HepG2 (cell line): ENCODE results near the gene ZIK1. TPM values are rescaled to one million over a fixed set of nuclear protein-coding genes. Genes with fewer than 3 reads are reported as not detected.

Experiments used
- FOSL2 ChIP-seq: sonication (generic); formaldehyde crosslinking; IDR thresholded peaks from 2 replicates; pipeline ENCODE4 v1.4.0; 2020; ENCODE audit warnings: missing genetic modification reagents
- HHEX ChIP-seq: IDR thresholded peaks from 2 replicates; pipeline ENCODE4 v1.6.1; 2016; ENCODE audit warnings: control low read depth
- HNF4A ChIP-seq: sonication (generic); formaldehyde crosslinking; IDR thresholded peaks from 2 replicates; pipeline ENCODE4 v1.4.0; 2020; ENCODE audit warnings: missing genetic modification reagents
- HNF4G ChIP-seq, 2 experiments: sonication (generic) in 1 of 2; formaldehyde crosslinking in 1 of 2; IDR thresholded peaks; 2 replicates each; pipeline versions ENCODE4 v1.4.0 to v1.6.1; 2011 to 2020; ENCODE audit warnings: borderline replicate concordance in 2 of 2, low read depth in 2 of 2, mild to moderate bottlenecking in 2 of 2, low read length in 1 of 2, missing genetic modification reagents in 1 of 2, moderate library complexity in 1 of 2
- HOXA7 ChIP-seq: sonication (generic); formaldehyde crosslinking; IDR thresholded peaks from 2 replicates; pipeline ENCODE4 v1.8.1; 2022; ENCODE audit warnings: mild to moderate bottlenecking, missing genetic modification reagents, moderate library complexity
- MED1 ChIP-seq: sonication (generic); formaldehyde crosslinking; IDR thresholded peaks from 2 replicates; pipeline ENCODE4 v1.4.0; 2020; ENCODE audit warnings: missing genetic modification reagents
- MTF1 ChIP-seq: sonication (generic); formaldehyde crosslinking; IDR thresholded peaks from 2 replicates; pipeline ENCODE4 v1.5.0; 2020; ENCODE audit warnings: missing genetic modification reagents
- PHF21A ChIP-seq: sonication (generic); formaldehyde crosslinking; IDR thresholded peaks from 2 replicates; pipeline ENCODE4 v1.5.0; 2020; ENCODE audit warnings: mild to moderate bottlenecking, missing genetic modification reagents
- PLRG1 ChIP-seq: fragments of 450-650 bp; conservative IDR thresholded peaks from 2 replicates; pipeline ENCODE4 v1.6.1; 2016
- SAFB2 ChIP-seq: sonication (generic); formaldehyde crosslinking; IDR thresholded peaks from 2 replicates; pipeline ENCODE4 v1.5.1; 2020; ENCODE audit warnings: missing genetic modification reagents, low read depth, mild to moderate bottlenecking, borderline replicate concordance
- SRSF9 ChIP-seq: fragments of 200-400 bp; formaldehyde crosslinking; IDR thresholded peaks from 2 replicates; pipeline ENCODE4 v1.6.1; 2018; ENCODE audit warnings: borderline replicate concordance, mild to moderate bottlenecking, low read depth, low read length; ENCODE audit not compliant: insufficient read depth, poor library complexity, severe bottlenecking
- TAF15 ChIP-seq: fragments of 200-400 bp; formaldehyde crosslinking; IDR thresholded peaks from one replicate; pipeline ENCODE4 v1.6.1; 2018; ENCODE audit warnings: mild to moderate bottlenecking, low read depth, low read length; ENCODE audit not compliant: poor library complexity, severe bottlenecking
- ZKSCAN1 ChIP-seq: fragments of 150-350 bp; IDR thresholded peaks from 2 replicates; pipeline ENCODE4 v1.6.1; 2014; ENCODE audit warnings: low read length
- ZNF552 ChIP-seq: sonication (generic); formaldehyde crosslinking; IDR thresholded peaks from 2 replicates; pipeline ENCODE4 v1.9.0; 2022; ENCODE audit warnings: missing genetic modification reagents, mild to moderate bottlenecking, borderline replicate concordance
- ZNF609 ChIP-seq: sonication (generic); formaldehyde crosslinking; IDR thresholded peaks from 2 replicates; pipeline ENCODE4 v1.4.0; 2020; ENCODE audit warnings: mild to moderate bottlenecking, missing genetic modification reagents, borderline replicate concordance
- ZNF652 ChIP-seq: IDR thresholded peaks from 2 replicates; pipeline ENCODE4 v1.6.1; 2016; ENCODE audit warnings: low read depth, borderline replicate concordance
- ZNF710 ChIP-seq: sonication (generic); formaldehyde crosslinking; IDR thresholded peaks from 2 replicates; pipeline ENCODE4 v1.5.0; 2020; ENCODE audit warnings: mild to moderate bottlenecking, missing genetic modification reagents, borderline replicate concordance
- ZNF747 ChIP-seq: sonication (generic); formaldehyde crosslinking; IDR thresholded peaks from 2 replicates; pipeline ENCODE4 v1.8.1; 2023; ENCODE audit warnings: missing genetic modification reagents, mild to moderate bottlenecking, borderline replicate concordance
- ZNF891 ChIP-seq: sonication (generic); formaldehyde crosslinking; IDR thresholded peaks from 2 replicates; pipeline ENCODE4 v1.5.0; 2020; ENCODE audit warnings: mild to moderate bottlenecking, missing genetic modification reagents
- ZSCAN30 ChIP-seq: sonication (generic); formaldehyde crosslinking; IDR thresholded peaks from 2 replicates; pipeline ENCODE4 v1.5.0; 2020; ENCODE audit warnings: mild to moderate bottlenecking, missing genetic modification reagents
- polyA plus RNA-seq, 8 experiments: library from polyadenylated mRNA; depleted of rRNA in 3 of 8; stranded (reverse) in 7 of 8; unstranded in 1 of 8; fragments of >200 nt; fragmentation: Illumina TruSeq in 4 of 8; extraction: Trizol in 4 of 8; gene quantifications; 2 replicates each; pipeline versions ENCODE4 v1.2.1 to v1.2.3, GENCODE V29; 2011 to 2016; ENCODE audit warnings: low read depth in 4 of 8, missing spikeins in 1 of 8, mixed read lengths in 1 of 8; ENCODE audit not compliant: insufficient read depth in 1 of 8
- total RNA-seq, 5 experiments: library from RNA; depleted of rRNA; stranded (reverse); fragments of >200 nt; fragmentation: Illumina TruSeq; extraction: Trizol; gene quantifications; 2 replicates each; pipeline ENCODE4 v1.2.3, GENCODE V29; 2016; ENCODE audit warnings: low read depth in 1 of 5
- TF ChIP-seq, protein P1 (sequence below): sonication (generic); formaldehyde crosslinking; conservative IDR thresholded peaks from 2 replicates; pipeline ENCODE4 v1.8.0; 2022; ENCODE audit warnings: missing genetic modification reagents

The ZIK1 gene
- total and polyA plus RNA-seq, 2 of the 13 experiments (the other 11 are each of a cell fraction or from before 2014, with no cell fraction given), result 2.1 to 7.2 TPM

- TF ChIP-seq ZNF609 (CRISPR knock-in tag), result no peak
- 0 out of 2 replicates have a peak, but pooled peaks have one; percentile 70 for TF ChIP-seq ZSCAN30
- TF ChIP-seq TAF15, result no peak
- no peak for TF ChIP-seq PLRG1
- TF ChIP-seq ZNF891 (CRISPR knock-in tag), result no peak
- TF ChIP-seq HOXA7, result no peak
- 0 out of 2 replicates have a peak, but pooled peaks have one; percentile 9 for TF ChIP-seq HNF4A (CRISPR knock-in tag)
- no peak for TF ChIP-seq HHEX (CRISPR knock-in tag)
- no peak for TF ChIP-seq SRSF9
- TF ChIP-seq FOSL2 (CRISPR knock-in tag), result peak; percentile 23; the same call in 1 of the 2 replicates
- TF ChIP-seq ZNF747, result no peak
- TF ChIP-seq, protein P1, sequence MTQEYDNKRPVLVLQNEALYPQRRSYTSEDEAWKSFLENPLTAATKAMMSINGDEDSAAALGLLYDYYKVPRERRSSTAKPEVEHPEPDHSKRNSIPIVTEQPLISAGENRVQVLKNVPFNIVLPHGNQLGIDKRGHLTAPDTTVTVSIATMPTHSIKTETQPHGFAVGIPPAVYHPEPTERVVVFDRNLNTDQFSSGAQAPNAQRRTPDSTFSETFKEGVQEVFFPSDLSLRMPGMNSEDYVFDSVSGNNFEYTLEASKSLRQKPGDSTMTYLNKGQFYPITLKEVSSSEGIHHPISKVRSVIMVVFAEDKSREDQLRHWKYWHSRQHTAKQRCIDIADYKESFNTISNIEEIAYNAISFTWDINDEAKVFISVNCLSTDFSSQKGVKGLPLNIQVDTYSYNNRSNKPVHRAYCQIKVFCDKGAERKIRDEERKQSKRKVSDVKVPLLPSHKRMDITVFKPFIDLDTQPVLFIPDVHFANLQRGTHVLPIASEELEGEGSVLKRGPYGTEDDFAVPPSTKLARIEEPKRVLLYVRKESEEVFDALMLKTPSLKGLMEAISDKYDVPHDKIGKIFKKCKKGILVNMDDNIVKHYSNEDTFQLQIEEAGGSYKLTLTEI (CRISPR knock-in tag), result no peak
- TF ChIP-seq MED1, result peak; percentile 58
- TF ChIP-seq ZNF552 (CRISPR knock-in tag), result no peak
- no peak; the same call in 1 of the 2 replicates for TF ChIP-seq HNF4G (IDR thresholded peaks at IDR 0.05; ENCODE audit: borderline replicate concordance, low read depth, low read length)
- 0 out of 2 replicates have a peak, but pooled peaks have one; percentile 33 for TF ChIP-seq HNF4G (CRISPR knock-in tag; IDR thresholded peaks at IDR 0.05; ENCODE audit: borderline replicate concordance, low read depth)
- no peak for TF ChIP-seq ZKSCAN1
- TF ChIP-seq MTF1 (CRISPR knock-in tag), result no peak
- peak; percentile 24; the same call in 1 of the 2 replicates for TF ChIP-seq PHF21A (CRISPR knock-in tag)
- TF ChIP-seq ZNF652, result no peak
- peak; percentile 49; the same call in 1 of the 2 replicates for TF ChIP-seq ZNF710 (CRISPR knock-in tag)
- TF ChIP-seq SAFB2, result no peak
Observed at GRCh38 chr19:57578487-57579205, 5.3 kb upstream of the ZIK1 start, which contains the start of gene ZNF416 (continued).
